ENCODE measurements around the gene CADPS2.

Gene CADPS2

GRCh38 chr7:122507591-122507990 lies 378.7 kb downstream of the CADPS2 start:
- no peak for DNase-seq (ENCODE audit: low spot score in 2 of 2)
- Mint-ChIP-seq H3K4me1 (no peaks in the 10 kb centered on the region), H3K4me3 (no peak overlapping the region), H3K9me3 (peaks cover 4% of the 10 kb centered on the region), H3K27ac (no peak overlapping the region), H3K36me3 (no peaks in the 10 kb centered on the region)
- ATAC-seq = no peak

DNA sequence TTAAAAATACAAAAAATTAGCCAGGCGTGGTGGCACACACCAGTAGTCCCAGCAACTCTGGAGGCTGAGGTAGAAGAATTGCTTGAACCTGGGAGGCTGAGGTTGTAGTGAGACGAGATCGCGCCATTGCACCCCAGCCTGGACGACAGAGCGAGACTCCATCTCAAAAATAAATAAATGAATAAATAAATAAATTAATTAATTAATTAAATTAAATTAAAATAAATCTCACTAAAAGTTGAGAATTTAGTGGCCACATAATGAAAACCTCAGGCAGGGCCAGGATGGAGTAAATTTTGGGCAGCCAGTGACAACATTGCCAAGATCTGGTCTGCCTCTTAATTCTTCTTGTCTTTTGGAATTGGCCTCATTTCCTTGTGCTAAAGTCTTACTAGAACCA lies 394.3 kb downstream of the CADPS2 start:
- H3K9me3 Mint-ChIP-seq = peaks cover 8% of the 10 kb centered on the region
- H3K4me1 Mint-ChIP-seq = no peaks in the 10 kb centered on the region
- ATAC-seq (no peak), DNase-seq (ENCODE audit: low spot score in 2 of 2) (no peak)
- no peak overlapping the region for H3K27ac Mint-ChIP-seq
- no peaks in the 10 kb centered on the region for H3K36me3 Mint-ChIP-seq
- H3K4me3 Mint-ChIP-seq = no peak overlapping the region

DNA sequence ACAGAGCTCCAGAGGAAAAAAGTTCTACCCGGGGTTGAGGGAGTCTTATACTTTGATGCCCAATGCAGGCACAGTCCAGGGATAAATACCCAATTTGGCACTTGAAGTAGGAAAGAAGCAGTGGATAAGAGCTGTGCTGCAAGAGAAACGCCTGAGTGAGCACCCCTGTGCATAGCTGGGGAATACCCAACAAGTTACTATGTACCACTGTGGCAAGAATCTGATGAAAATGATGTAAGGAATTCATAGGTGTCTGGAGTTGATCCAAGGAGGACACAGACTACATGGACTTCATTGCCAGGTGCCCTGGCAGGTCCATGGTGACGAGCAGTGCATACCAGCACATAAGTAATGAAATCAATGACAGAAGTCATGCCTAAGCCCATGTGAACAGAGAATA lies 398.0 kb downstream of the CADPS2 start:
- no peaks in the 10 kb centered on the region for H3K4me1 Mint-ChIP-seq
- DNase-seq (ENCODE audit: low spot score in 2 of 2) = no peak
- no peak overlapping the region for H3K27ac Mint-ChIP-seq
- ATAC-seq = no peak
- no peak overlapping the region for H3K4me3 Mint-ChIP-seq
- H3K36me3 Mint-ChIP-seq = no peaks in the 10 kb centered on the region
- peaks cover 14% of the 10 kb centered on the region for H3K9me3 Mint-ChIP-seq

DNA sequence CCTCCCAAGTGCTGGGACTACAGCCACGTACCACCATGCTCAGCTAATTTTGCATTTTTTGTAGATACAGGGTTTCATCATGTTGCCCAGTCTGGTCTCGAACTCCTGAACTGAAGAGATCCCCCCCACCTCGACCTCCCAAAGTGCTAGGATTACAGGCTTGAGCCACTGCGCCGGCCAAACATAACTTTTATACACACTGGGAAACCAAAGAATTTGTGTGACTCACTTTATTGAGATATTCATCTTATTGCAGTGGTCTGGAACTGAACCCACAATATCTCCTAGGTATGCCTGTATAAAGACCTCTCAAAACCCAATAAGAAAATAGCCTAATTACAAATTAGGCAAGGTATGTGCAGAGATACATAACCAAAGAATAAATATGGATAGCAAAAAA lies 399.1 kb downstream of the CADPS2 start:
- H3K4me1 Mint-ChIP-seq = no peaks in the 10 kb centered on the region
- DNase-seq (ENCODE audit: low spot score in 2 of 2) (no peak), ATAC-seq (no peak)
- H3K4me3 Mint-ChIP-seq = no peak overlapping the region
- peaks cover 14% of the 10 kb centered on the region for H3K9me3 Mint-ChIP-seq
- no peak overlapping the region for H3K27ac Mint-ChIP-seq
- no peaks in the 10 kb centered on the region for H3K36me3 Mint-ChIP-seq

DNA sequence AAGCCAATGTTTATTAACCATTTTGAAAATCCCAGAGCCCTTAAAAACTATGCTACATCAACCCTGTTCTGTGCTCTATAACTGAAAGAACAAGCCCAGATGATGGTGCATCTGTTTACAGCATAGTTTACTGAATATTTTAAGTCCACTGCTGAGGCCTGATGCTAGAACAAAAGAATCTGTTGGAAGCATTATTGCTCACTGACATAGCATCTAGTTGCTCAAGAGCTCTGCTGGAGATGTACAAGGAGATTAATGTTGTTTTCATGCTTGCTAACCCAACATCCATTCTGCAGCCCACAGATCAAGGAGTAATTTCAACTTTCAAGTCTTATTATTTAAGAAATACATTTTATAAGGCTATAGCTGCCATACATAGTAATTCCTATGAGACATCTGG lies 400.4 kb downstream of the CADPS2 start:
- DNase-seq (ENCODE audit: low spot score in 2 of 2) (no peak), ATAC-seq (no peak)
- no peaks in the 10 kb centered on the region for H3K4me1 Mint-ChIP-seq
- H3K36me3 Mint-ChIP-seq = no peaks in the 10 kb centered on the region
- peaks cover 14% of the 10 kb centered on the region for H3K9me3 Mint-ChIP-seq
- H3K4me3 Mint-ChIP-seq = no peak overlapping the region
- H3K27ac Mint-ChIP-seq = no peak overlapping the region

DNA sequence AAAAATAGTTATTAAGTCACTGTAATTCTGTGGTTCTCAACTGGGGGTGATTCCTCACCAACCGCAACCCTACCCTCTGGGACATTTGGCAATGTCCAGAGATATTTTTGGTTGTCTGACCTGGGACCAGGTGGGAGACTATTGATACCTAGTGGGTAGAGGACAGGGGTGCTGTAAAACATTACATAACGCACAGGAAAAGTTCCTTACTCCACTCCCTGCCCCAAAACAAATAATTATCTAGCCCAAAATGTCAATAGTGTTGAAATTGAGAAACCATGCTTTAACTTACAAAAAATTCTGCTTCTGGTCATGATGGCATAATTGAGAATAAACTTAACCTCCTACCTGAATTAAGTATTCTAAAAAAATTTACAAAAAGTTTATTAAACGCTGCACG lies 404.0 kb downstream of the CADPS2 start:
- Mint-ChIP-seq H3K27ac (no peak overlapping the region), H3K4me1 (no peaks in the 10 kb centered on the region)

DNA sequence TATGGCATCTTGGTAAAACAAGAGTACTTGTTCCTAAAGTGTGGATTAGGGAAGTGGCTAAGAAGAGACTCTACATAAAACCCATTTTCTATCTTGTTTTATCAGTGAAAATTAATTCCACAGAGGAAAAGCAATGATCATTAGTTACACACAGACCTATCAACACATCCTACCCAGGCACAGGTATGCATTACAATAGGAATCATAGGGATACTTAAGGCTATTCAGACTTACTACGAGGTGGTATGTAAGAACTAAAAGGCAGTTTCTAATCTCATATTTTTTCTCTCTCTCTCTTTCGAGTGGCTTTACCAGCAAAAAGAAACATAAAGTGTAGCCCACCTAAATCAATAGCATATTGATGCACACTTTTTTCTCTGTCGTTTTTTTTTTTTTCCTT lies 415.4 kb downstream of the CADPS2 start:
- Mint-ChIP-seq H3K36me3 (no peaks in the 10 kb centered on the region), H3K4me1 (no peaks in the 10 kb centered on the region), H3K9me3 (peaks cover 13% of the 10 kb centered on the region), H3K27ac (no peak overlapping the region), H3K4me3 (no peak overlapping the region)
- DNase-seq (ENCODE audit: low spot score in 2 of 2) (no peak), ATAC-seq (no peak)

More for the DNA sequence above, 404.0 kb downstream of the CADPS2 start:
- Mint-ChIP-seq H3K4me3 (no peak overlapping the region), H3K9me3 (peaks cover 12% of the 10 kb centered on the region), H3K36me3 (no peaks in the 10 kb centered on the region)
- DNase-seq (ENCODE audit: low spot score in 2 of 2) (no peak), ATAC-seq (no peak)

- no peaks in the 10 kb centered on the region for H3K36me3 Mint-ChIP-seq
- H3K4me1 Mint-ChIP-seq = no peaks in the 10 kb centered on the region
- no peak for ATAC-seq
Measured at GRCh38 chr7:122468945-122469344, 417.3 kb downstream of the CADPS2 start.

DNA sequence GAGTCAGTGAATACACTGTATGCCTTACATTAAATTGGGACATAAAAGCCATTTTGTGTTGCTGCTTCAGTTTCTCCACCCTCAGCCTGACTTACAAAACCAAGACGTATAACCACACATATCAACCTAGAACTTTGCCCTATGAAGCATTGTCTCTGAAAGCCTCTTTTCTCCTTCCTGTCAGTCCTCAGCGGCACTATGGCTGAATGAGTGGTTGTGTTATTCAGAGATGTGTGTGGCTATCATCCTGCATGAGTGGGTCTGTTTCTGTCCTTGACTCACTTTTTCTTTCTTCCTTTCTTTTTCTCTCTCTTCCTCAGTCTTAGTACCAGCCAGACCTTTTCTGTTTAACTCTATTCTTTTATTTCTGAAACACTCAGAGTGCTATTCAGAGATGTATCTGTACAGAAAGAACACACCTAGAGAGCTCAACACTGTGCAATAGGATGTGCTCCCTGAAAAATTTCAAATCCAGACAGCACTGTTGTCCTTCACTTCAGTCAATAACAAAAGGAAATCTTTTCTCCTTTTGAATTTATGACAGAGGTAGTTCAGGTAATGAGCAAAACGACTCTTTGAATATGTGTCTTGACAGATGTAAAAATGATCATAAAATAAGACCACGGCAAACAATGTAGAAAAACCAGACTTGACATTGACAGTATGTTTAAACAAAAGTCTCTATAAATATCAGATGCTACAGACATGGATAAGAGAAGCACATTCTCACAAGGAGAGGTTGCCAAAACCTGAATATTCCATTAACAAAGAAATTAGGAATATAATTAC lies 418.4 kb downstream of the CADPS2 start:
- H3K36me3 Mint-ChIP-seq = no peaks in the 10 kb centered on the region
- no peak overlapping the region for H3K4me3 Mint-ChIP-seq
- H3K27ac Mint-ChIP-seq = no peak overlapping the region
- DNase-seq (ENCODE audit: low spot score in 2 of 2) = no peak
- ATAC-seq = no peak
- no peaks in the 10 kb centered on the region for H3K4me1 Mint-ChIP-seq
- H3K9me3 Mint-ChIP-seq = peaks cover 17% of the 10 kb centered on the region

More at GRCh38 chr7:122468945-122469344, 417.3 kb downstream of the CADPS2 start:
- no peak for DNase-seq (ENCODE audit: low spot score in 2 of 2)
- no peak overlapping the region for H3K4me3 Mint-ChIP-seq
- no peak overlapping the region for H3K27ac Mint-ChIP-seq
- H3K9me3 Mint-ChIP-seq = peaks cover 16% of the 10 kb centered on the region

GRCh38 chr7:122465296-122465695 lies 421.0 kb downstream of the CADPS2 start:
- H3K36me3 Mint-ChIP-seq = no peaks in the 10 kb centered on the region
- no peak overlapping the region for H3K27ac Mint-ChIP-seq
- H3K4me3 Mint-ChIP-seq = no peak overlapping the region
- H3K4me1 Mint-ChIP-seq = no peaks in the 10 kb centered on the region
- ATAC-seq = no peak
- no peak for DNase-seq (ENCODE audit: low spot score in 2 of 2)
- H3K9me3 Mint-ChIP-seq = peaks cover 19% of the 10 kb centered on the region

DNA sequence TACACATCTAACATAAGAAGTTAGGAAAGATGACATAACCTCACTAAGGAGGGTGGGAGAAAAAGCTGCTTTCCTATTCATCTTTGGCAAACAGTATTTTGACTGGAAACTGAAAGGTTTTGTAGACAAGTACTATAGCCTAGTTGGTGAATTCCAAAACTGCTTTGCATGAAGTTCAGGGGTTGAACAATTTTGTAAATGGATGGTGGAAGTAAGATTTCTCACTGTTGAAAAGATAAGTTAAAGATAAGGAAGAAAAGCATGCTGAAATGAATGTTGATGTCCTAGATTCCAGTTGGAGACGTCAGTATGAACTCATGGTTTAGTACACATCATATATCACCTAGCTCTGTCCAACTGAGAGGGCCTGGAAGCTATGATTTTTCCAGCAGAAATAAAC lies 422.6 kb downstream of the CADPS2 start:
- Mint-ChIP-seq H3K4me1 (no peaks in the 10 kb centered on the region), H3K4me3 (no peak overlapping the region), H3K27ac (no peak overlapping the region), H3K9me3 (peaks cover 12% of the 10 kb centered on the region), H3K36me3 (no peaks in the 10 kb centered on the region)
- DNase-seq (ENCODE audit: low spot score in 2 of 2) = no peak
- no peak for ATAC-seq

GRCh38 chr7:122460936-122461335 lies 425.3 kb downstream of the CADPS2 start:
- DNase-seq (ENCODE audit: low spot score in 2 of 2) (no peak), ATAC-seq (no peak)
- Mint-ChIP-seq H3K4me3 (no peak overlapping the region), H3K36me3 (no peaks in the 10 kb centered on the region), H3K9me3 (peaks cover 15% of the 10 kb centered on the region), H3K4me1 (no peaks in the 10 kb centered on the region), H3K27ac (no peak overlapping the region)

- Mint-ChIP-seq H3K36me3 (no peaks in the 10 kb centered on the region), H3K27ac (no peak overlapping the region), H3K4me3 (no peak overlapping the region), H3K9me3 (peaks cover 14% of the 10 kb centered on the region), H3K4me1 (no peaks in the 10 kb centered on the region)
- no peak for ATAC-seq
- DNase-seq (ENCODE audit: low spot score in 2 of 2) = no peak
Measured at GRCh38 chr7:122457969-122458368, 428.3 kb downstream of the CADPS2 start.

GRCh38 chr7:122457325-122457724 lies 428.9 kb downstream of the CADPS2 start:
- no peak for ATAC-seq
- H3K4me1 Mint-ChIP-seq = no peaks in the 10 kb centered on the region
- no peaks in the 10 kb centered on the region for H3K36me3 Mint-ChIP-seq
- no peak overlapping the region for H3K27ac Mint-ChIP-seq
- no peak overlapping the region for H3K4me3 Mint-ChIP-seq
- DNase-seq (ENCODE audit: low spot score in 2 of 2) = no peak
- H3K9me3 Mint-ChIP-seq = peaks cover 11% of the 10 kb centered on the region

DNA sequence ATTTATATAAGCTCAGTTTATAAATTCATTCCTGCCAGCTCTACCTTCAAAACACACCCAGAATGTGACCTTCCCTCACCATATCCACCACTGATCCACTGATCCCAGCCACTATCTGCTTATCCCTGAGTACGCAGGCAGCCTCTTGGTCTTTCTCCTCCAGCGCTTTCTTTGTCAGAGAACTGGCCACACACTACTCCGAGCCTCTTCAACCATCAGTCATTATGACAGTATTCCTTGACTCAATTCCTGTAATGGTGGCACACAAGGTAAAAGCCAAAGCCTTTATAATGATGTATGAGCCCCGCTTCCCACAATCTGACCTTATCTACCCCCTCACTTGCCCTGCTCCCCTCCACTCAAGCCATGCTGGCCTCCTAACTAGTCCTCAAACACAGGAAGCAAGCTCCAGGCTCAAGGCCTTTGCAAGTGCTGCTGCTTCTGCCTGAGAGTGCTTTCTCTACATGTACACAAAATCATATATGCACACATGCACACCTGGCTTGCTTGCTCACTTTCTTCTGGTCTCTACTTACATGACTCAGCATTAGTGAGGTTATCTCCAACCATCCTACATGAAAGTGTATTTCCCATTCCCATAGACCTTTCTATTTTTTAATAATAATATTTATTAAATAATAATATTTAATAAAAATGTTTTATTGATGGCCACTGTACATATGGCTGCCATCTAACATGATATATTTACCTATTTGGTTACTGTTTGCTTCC lies 431.3 kb downstream of the CADPS2 start:
- no peak for ATAC-seq
- Mint-ChIP-seq H3K27ac (no peak overlapping the region), H3K36me3 (no peaks in the 10 kb centered on the region)

GRCh38 chr7:122453432-122453831 lies 432.8 kb downstream of the CADPS2 start:
- ATAC-seq = no peak
- no peaks in the 10 kb centered on the region for H3K36me3 Mint-ChIP-seq
- peaks cover 12% of the 10 kb centered on the region for H3K9me3 Mint-ChIP-seq
- no peaks in the 10 kb centered on the region for H3K4me1 Mint-ChIP-seq
- no peak for DNase-seq (ENCODE audit: low spot score in 2 of 2)
- no peak overlapping the region for H3K27ac Mint-ChIP-seq
- no peak overlapping the region for H3K4me3 Mint-ChIP-seq

More for the DNA sequence above, 431.3 kb downstream of the CADPS2 start:
- Mint-ChIP-seq H3K4me3 (no peak overlapping the region), H3K9me3 (peaks cover 12% of the 10 kb centered on the region), H3K4me1 (no peaks in the 10 kb centered on the region)
- DNase-seq (ENCODE audit: low spot score in 2 of 2) = no peak
